C4-2B (cell line): Measurements from ENCODE around the gene SLC31A1.

Experiments
- CTCF ChIP-seq: fragments of 450-650 bp; conservative IDR thresholded peaks from 2 replicates; pipeline ENCODE4 v1.5.1; 2017; ENCODE audit warnings: mild to moderate bottlenecking
- ZFX ChIP-seq: fragments of 450-650 bp; IDR thresholded peaks from 2 replicates; pipeline ENCODE4 v1.6.1; 2017

GRCh38 chr9:113307396-113307975 lies 86.1 kb downstream of the SLC31A1 start:
- TF ChIP-seq CTCF = no peak
- no peak for TF ChIP-seq ZFX
